ENCODE measurements around the gene IL31RA.

The IL31RA gene

DNA sequence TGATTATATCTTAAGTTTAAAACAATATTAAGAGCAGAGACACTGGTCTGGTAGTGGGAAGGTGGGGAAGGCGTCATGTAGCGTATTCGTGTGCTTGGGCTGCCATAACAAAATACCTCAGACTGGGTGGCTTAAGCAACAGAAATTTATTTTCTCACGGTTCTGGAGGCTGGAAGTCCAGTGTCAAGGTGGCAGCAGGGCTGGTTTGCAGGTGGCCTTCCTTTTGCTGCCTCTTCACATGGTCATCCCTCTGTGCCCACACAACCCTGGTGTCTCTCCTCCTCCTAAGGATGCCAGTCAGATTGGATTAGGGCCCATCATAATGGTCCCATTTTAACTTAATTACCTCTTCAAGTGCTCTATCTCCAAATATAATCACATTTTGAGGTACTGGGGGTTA lies 9.6 kb downstream of the IL31RA start:
- DNase-seq, result no peak

- DNase-seq, result no peak
These were observed 13.7 kb downstream of the IL31RA start for GRCh38 chr5:55864606-55865541.

DNA sequence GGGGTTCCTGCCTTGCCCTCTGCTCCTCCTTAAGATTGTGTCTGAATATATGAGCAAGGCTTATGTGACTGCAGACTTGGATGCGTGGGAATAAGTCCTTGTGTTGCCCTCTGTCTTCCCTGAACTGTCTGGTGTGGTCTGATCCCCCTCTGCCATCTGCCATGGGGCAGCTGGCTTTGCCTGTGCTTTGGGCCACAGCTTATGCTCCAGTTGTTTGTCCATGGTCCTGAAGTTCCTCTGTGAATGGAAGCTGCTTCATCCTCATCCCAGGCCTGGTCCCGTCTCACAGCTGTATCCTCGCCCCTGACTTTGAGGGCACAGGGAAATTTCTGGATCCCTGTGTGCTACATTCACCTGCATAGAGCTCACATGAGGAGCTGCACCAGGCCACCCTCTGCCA lies 14.7 kb downstream of the IL31RA start:
- DNase-seq, result no peak

- DNase-seq, result no peak
These were observed 15.3 kb downstream of the IL31RA start for GRCh38 chr5:55866485-55866884.

DNA sequence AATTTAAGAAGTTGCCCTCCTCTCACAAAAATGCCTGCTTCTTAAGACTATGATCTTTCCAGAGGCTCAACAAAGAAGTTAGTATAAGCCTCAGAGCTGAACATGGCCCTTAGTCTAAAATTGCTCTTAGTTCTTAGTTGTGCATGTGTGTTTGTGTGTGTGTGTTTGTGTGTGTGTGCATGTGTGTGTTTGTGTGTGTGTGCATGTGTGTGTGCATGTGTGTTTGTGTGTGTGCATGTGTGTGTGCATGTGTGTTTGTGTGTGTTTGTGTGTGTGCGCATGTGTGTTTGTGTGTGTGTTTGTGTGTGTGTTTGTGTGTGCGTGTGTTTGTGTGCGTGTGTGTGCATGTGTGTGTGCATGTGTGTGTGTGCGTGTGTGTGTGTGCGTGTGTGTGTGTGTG lies 15.8 kb downstream of the IL31RA start:
- DNase-seq, result no peak

DNA sequence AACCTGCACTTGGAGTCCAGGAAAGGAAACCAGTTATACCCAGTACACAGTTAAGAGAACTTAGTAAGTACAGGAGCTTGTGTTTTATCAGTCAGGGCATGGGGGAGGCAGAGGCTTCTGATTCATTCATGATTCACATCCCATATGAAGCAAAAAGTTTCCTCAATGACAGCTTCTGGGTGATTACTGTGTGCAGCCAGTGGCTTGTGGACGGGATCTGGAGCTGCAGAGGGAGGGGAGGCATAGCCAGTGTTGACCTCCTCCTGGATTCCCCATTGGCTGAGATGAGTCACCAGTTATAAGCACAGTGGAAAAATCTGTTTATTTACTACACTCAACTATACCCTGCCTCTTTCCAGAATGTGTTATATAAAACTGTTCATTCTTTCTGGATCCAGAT lies 17.7 kb downstream of the IL31RA start:
- DNase-seq, result no peak

DNA sequence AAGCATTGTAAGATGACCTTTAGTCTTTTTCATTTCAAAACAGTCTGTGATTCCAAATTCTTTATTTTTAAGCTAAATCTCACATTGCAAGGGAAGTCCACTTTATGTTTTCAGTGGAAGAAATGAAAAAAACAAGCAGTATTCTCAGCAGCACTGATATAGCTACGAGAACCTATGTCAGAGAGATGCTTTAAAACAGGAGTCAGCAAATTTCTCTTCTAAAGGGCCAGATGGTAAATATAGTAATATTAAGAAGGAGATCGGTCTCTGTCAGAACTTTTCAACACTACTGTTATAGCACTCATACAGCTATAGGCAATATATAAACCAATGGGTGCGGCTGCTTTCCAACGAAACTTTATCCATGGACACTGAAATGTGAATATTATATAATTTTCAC lies 18.7 kb downstream of the IL31RA start:
- no peak for DNase-seq

GRCh38 chr5:55873234-55873633 lies 22.1 kb downstream of the IL31RA start:
- DNase-seq, result no peak

GRCh38 chr5:55877655-55878054 lies 26.5 kb downstream of the IL31RA start:
- no peak for DNase-seq

DNA sequence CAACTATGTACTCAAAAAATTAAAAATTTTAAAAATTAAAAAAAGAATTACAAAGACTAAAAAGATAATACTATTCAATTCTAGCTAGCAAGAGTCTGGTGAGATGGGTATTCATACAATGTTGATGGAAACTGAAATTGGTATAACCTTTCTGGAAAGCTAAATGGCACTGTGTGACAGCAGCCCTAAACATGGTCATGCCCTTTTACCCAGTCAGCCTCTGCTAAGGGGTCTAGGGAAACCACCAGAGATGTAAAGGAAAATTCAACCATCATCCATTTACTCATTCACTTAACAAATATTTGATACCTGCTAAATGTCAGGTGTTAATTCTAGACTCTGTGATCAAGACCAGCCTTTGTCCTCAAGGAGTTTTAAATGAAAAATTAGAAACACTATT lies 29.3 kb downstream of the IL31RA start:
- DNase-seq, result no peak

DNA sequence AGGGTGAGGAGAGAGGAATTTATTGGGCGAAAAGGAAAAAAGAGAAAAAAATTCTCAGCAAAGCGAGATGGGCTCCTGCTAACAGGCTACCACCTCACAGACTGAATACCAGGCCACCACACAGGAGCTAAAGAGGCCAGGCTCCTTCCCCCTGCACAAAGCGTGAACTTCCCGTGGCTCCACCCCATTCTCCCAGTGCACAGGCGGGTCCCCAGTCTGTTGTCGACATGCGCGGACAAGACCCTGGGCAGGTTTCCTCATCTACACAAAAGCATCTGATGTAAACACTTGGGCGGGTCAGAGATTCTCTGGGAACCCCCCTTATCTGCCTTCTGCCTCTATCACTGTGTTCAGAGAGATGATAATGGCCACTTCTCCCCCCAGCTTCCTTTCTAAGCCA lies 34.2 kb downstream of the IL31RA start:
- no peak for DNase-seq

- DNase-seq, result no peak
These were observed 37.0 kb downstream of the IL31RA start for GRCh38 chr5:55888205-55888604.

- no peak for DNase-seq
These were observed 41.3 kb downstream of the IL31RA start for GRCh38 chr5:55892479-55892878.

GRCh38 chr5:55894135-55894534 lies 43.0 kb downstream of the IL31RA start:
- DNase-seq, result no peak

DNA sequence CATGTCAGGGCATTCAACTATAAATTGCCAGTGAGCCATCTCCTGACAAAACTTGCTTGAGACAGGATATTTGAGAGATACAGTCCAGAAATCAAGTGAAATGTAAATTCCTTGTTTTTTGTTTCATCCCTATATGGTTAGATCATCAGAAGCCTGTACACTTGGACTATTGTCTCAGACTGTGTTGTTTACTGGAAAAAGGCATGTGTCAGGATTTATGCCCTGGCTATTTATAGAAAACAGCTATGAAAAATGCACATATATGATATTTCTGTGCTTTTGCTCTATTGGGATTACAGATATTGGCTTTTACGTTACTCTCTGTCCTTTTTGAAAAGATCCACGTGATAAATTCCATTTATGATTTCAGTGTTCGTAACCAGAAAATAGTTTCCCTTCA lies 44.2 kb downstream of the IL31RA start:
- no peak for DNase-seq

- no peak for DNase-seq
These were observed 45.1 kb downstream of the IL31RA start for GRCh38 chr5:55896238-55896637.

- no peak for DNase-seq
These were observed 45.5 kb downstream of the IL31RA start for GRCh38 chr5:55896663-55897062.

DNA sequence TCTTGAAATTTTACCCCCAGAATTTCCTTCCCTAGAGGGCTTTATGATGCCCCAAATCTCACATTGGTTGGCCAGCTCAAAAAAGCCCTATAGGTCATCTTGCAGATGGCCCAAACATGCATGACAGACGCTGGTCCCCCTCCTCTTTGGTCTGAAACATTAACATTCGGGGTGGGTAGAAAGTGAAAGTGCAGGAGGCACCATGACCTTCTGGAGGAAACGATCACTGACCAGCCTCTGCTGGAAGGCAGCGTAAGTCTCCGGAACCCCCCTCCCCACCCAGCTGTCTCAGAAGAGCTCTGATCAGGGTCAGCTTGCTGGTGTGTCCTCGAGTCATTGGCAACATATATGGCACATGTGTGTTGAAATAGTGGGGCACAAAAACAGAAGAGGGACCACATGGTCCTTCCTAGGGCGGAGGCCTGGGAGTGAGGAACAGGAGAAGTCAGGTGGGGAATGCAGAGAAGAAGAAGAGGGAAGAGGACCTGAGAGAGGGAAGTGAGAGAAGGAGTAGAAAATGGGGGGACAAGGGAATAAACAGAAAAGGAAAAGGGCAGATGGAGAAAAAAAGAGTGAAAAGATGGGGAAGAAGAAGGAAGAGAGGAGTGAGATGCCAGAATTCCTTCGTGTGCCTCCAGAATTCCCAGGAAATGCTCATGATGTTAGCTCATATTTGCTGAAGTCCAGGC lies 46.2 kb downstream of the IL31RA start:
- no peak for DNase-seq

DNA sequence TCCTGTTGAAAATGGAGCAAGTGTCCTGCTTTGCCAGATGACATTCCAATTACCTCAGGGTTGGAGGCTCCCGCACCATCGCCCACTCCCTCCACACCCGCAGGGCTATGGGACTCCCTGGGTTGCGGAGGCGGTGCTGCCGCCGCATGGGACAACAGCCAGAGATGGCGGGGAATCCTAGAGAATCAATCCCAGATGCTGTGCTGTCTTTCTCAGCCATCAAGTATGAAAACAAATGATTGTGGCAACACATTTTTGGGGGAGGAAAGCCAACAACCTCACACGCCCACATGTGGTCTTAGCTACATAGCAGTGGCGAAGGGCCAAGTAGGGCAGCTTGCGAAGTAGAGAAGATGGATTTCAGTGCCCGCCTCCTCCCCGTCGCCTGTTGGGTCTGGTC lies 46.7 kb downstream of the IL31RA start:
- no peak for DNase-seq

GRCh38 chr5:55899344-55899743 lies 48.2 kb downstream of the IL31RA start:
- DNase-seq, result no peak

DNA sequence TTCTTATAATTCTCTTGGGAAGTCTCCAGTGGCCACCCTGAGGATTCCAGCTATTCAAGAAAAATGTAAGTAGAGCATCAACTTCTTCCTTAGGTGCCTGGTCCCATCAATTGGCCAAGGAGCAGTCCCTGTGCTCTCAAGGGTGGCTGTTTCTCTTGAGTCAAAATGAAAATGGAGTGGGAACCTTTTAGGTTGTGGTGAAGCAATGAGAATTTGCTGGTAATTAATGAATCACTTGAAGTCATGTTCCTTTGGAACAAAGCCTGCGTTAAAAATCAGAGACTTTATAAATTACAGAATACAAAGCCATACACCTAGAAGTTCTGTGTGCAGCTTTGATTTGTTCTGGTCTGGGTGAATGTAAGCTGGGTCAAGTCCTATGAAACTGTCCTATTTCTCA lies 48.9 kb downstream of the IL31RA start:
- no peak for DNase-seq

DNA sequence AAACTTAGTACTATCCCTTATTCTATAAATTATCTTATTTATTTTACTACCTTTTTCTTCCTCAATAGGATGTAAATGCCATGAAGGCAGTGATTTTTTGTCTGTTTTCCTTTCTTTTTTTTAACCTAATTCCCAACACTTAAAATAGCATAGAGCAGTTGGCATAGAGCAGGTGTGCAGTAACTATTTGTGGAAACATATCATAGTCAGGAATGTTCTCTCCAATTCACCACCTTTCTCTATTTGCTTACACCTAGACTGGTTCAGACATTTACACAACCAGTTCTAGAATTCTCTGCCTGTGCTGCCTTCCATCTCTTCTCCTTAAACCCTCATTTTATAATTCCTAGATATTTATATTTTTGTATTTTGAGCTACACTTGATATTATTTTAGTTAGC lies 49.6 kb downstream of the IL31RA start:
- DNase-seq, result no peak

GRCh38 chr5:55902696-55903095 lies 51.5 kb downstream of the IL31RA start:
- no peak for DNase-seq

DNA sequence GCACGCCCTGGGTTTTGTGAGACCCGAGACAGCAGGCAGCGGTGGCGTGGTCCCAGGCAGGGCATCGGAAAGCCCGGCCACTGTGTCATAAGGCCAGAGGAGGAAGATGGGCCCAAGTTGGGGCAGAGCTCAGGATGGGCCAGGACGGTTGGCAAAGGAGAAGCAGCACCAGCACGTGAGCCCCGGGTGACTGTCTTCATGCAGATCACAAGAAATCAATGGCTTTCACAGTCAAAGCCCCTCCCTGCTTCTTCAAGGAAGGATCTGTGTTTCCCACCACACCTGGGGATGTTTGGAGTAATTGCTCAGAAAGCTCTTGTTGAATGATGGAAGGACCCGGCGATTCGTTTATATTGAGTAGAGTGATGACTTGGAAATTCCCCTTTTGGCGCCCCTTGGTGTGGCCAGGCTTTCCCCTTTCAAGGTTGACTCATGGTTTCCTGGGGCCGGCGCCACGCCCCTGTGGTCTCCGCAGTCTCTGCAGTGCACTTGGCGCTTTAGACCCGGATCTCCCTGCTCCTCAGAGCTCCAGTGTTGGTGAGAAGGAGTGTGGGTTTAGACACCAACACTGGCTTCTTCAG lies 52.1 kb downstream of the IL31RA start:
- no peak for DNase-seq
